ENCODE data around the gene NSG2. TPM values are rescaled to one million over a fixed set of nuclear protein-coding genes. Genes with fewer than 3 reads are reported as not detected.

NSG2 gene
- total RNA-seq, 4 donors from 2014 or later, result 0.94 to 1.9 (median 1.8) TPM; not detected in 1

DNA sequence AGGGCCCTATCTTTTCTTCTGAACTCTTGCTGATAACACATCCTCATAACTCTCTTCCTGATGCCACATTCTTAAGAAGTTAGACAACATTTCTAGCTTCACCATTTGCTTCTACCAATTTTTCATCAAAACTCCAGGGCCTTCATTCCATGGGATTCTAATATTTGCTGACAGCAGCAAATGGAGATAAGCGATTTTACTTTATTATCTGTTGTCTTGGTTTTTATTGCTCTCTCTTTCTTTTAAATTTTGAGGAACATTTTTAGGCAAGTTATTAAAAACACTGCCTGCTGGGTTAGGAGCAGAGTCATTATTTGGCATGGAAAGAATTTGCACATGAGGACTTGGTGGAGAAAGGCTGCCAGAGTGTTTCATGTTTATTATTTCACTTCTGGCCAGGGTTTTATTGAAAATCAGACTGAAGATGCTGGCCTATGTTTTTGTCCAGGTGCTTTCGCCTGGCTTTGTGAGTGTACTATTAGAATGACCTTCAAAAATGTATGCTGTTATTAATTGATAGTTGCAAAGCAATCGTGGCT is 27.7 kb downstream of the NSG2 start:
- TF ChIP-seq POLR2A (IDR thresholded peaks at IDR 0.05) (no peak), CTCF (IDR thresholded peaks at IDR 0.05) (no peak)
- H3K4me1 ChIP-seq, result no peaks in the 10 kb centered on the region
- H3K36me3 ChIP-seq, result no peaks in the 10 kb centered on the region
- no peak overlapping the region for H3K27ac ChIP-seq
- no peaks in the 10 kb centered on the region for H3K9me3 ChIP-seq
- H3K27me3 ChIP-seq, result no peaks in the 10 kb centered on the region
- no peak for DNase-seq
- H3K4me3 ChIP-seq, result no peak overlapping the region

GRCh38 chr5:174074369-174074768 is 28.9 kb downstream of the NSG2 start:
- H3K36me3 ChIP-seq, result no peaks in the 10 kb centered on the region
- no peak overlapping the region for H3K4me3 ChIP-seq
- no peaks in the 10 kb centered on the region for H3K9me3 ChIP-seq
- no peak for TF ChIP-seq POLR2A (IDR thresholded peaks at IDR 0.05)
- no peak for TF ChIP-seq CTCF (IDR thresholded peaks at IDR 0.05)
- H3K27me3 ChIP-seq, result no peaks in the 10 kb centered on the region
- H3K4me1 ChIP-seq, result no peaks in the 10 kb centered on the region
- no peak for DNase-seq
- H3K27ac ChIP-seq, result no peak overlapping the region

- Histone ChIP-seq H3K27me3 (no peaks in the 10 kb centered on the region), H3K9me3 (no peaks in the 10 kb centered on the region), H3K27ac (no peak overlapping the region), H3K36me3 (no peaks in the 10 kb centered on the region), H3K4me1 (no peaks in the 10 kb centered on the region), H3K4me3 (no peak overlapping the region)
- no peak for TF ChIP-seq POLR2A (IDR thresholded peaks at IDR 0.05)
- TF ChIP-seq CTCF (IDR thresholded peaks at IDR 0.05), result no peak
- no peak for DNase-seq
Measured at GRCh38 chr5:174078416-174078815, 32.9 kb downstream of the NSG2 start.

- no peak for DNase-seq
Measured at GRCh38 chr5:174082286-174082685, 36.8 kb downstream of the NSG2 start.

DNA sequence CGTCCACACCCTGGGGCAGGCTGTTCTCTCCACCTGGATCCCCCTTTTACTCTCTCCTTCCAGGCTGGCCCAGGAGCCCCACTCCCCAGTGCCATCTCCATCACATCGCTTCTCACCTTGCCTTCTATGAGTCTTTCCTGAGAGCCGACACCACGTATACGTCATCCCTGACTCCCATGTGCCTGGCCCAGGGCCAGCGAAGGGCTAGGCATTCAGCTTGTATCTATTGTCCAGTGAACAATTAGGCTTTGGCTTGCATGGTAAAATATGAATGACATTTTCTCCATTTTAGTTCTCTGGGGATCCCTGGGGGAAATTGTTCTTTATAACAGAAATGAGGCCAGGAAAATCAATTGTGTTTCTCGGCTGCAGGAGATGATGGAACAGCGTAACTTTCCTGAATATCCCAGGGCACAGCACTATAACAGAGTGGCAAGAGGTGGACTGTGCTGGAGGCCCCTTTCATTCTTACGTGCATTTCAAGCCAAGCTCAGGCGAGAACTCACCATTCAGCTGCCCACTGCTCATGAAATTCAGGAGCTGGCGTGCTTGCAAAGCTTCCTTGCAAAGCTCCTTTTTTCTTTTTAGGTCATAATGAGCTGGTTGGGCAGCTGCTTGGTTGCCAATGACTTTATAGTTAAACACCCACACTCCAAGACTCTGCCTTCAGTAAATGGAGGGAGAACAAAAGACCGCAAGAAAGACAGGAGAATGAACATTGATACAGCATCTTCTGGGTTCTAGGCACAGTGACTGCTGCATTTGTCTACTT is 37.7 kb downstream of the NSG2 start:
- no peaks in the 10 kb centered on the region for H3K36me3 ChIP-seq
- H3K4me3 ChIP-seq, result no peak overlapping the region
- no peaks in the 10 kb centered on the region for H3K27me3 ChIP-seq
- no peak for DNase-seq
- H3K4me1 ChIP-seq, result no peaks in the 10 kb centered on the region
- H3K27ac ChIP-seq, result no peak overlapping the region
- no peak for TF ChIP-seq POLR2A (IDR thresholded peaks at IDR 0.05)
- TF ChIP-seq CTCF (IDR thresholded peaks at IDR 0.05), result no peak
- H3K9me3 ChIP-seq, result no peaks in the 10 kb centered on the region

More at GRCh38 chr5:174082286-174082685, 36.8 kb downstream of the NSG2 start:
- no peaks in the 10 kb centered on the region for H3K4me1 ChIP-seq
- no peak overlapping the region for H3K27ac ChIP-seq
- H3K4me3 ChIP-seq, result no peak overlapping the region
- H3K36me3 ChIP-seq, result no peaks in the 10 kb centered on the region
- H3K27me3 ChIP-seq, result no peaks in the 10 kb centered on the region
- no peak for TF ChIP-seq CTCF (IDR thresholded peaks at IDR 0.05)
- no peak for TF ChIP-seq POLR2A (IDR thresholded peaks at IDR 0.05)
- H3K9me3 ChIP-seq, result no peaks in the 10 kb centered on the region
